ENCODE data around the gene SMAP2.

DNA sequence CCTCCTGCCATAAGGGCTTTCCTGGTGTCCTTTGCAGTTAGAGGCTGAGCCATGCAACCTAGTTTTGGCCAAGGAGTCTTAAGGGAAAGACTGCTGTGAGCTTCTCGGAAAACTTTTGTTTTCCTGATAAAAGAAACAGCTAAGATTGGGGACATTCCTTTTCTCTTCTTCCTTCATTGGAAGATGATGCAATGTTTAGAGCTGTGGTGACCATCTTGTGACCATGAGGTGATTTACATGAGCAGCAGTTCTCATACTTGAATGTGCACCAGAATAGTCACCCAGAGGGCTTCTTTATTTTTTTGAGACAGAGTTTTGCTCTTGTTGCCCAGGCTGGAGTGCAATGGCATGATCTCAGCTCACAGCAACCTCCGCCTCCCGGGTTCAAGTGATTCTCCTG lies 20.4 kb upstream of the SMAP2 start:
- TF ChIP-seq, protein P1, sequence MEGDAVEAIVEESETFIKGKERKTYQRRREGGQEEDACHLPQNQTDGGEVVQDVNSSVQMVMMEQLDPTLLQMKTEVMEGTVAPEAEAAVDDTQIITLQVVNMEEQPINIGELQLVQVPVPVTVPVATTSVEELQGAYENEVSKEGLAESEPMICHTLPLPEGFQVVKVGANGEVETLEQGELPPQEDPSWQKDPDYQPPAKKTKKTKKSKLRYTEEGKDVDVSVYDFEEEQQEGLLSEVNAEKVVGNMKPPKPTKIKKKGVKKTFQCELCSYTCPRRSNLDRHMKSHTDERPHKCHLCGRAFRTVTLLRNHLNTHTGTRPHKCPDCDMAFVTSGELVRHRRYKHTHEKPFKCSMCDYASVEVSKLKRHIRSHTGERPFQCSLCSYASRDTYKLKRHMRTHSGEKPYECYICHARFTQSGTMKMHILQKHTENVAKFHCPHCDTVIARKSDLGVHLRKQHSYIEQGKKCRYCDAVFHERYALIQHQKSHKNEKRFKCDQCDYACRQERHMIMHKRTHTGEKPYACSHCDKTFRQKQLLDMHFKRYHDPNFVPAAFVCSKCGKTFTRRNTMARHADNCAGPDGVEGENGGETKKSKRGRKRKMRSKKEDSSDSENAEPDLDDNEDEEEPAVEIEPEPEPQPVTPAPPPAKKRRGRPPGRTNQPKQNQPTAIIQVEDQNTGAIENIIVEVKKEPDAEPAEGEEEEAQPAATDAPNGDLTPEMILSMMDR (IDR thresholded peaks at IDR 0.05): no peak
- no peak for TF ChIP-seq POLR2A (IDR thresholded peaks at IDR 0.05)

All from body of pancreas (tissue), 4 donors.